Measurements from ENCODE around the gene APOBEC3G.

APOBEC3G gene

DNA sequence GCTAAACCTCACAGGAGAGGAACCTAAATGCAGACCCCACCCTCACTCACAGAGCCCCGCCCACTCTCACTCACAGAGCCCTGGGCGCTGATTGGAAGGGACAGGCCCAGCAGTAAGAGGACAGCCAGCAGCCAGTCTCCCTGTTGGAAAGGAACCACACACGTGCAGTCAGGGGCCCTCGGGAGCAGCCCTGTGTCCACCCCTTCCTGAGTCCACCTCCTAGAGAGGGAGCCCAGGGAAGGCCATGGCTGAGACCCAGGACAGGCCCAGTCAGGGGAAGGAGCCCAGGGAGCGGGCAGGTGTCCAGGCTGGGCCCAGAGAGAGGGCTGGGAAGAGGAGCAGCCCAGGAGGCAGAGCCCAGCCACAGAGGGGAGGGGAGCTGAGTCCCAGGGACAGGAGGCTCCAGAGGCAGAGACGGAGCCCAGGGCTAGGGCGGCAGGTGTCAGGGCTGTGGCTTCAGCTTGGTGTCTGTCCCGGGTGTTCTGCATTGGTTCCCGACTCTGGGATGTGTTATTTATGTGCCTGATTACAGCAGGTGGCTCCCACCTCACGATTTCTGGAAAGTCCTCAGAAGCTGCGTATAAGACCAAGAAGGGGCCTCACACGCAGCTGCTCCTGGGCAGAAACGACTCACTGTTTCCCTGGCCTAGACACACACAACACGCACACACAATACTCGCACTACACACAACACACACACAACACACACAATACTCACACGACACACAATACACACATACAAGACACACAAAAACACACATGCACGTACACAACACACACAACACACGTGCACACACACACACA lies 11.0 kb downstream of the APOBEC3G start:
- Mint-ChIP-seq H3K27ac (ENCODE audit: low read depth) (peak overlapping the region; percentile 99), H3K9me3 (no peaks in the 10 kb centered on the region), H3K4me1 (peaks cover 86% of the 10 kb centered on the region), H3K27me3 (no peaks in the 10 kb centered on the region), H3K4me3 (peak overlapping the region; percentile 46), H3K36me3 (ENCODE audit: insufficient read depth) (peaks cover 52% of the 10 kb centered on the region)
- ATAC-seq (replicated peaks; ENCODE audit: extremely low read depth, poor library complexity, severe bottlenecking) (no peak), DNase-seq (ENCODE audit: low spot score in 2 of 2) (no peak)

DNA sequence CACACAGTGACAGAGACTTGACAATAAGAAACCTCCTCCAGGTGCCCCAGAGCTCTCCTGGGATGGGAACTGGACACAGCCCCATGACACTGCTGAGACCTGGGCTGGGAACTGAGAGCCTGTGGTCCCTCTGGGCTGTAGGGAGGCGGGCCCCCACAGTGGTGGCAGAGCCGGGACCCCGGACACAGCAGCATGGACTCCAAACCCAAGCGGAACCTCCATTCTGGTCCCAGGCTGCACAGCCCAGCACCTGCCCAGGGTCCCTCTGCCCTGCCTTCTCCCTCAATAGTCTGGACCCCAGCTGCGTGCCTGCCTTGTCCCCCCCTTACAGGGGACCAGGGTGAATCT lies 11.6 kb downstream of the APOBEC3G start:
- DNase-seq (ENCODE audit: low spot score in 2 of 2) (no peak), ATAC-seq (replicated peaks; ENCODE audit: extremely low read depth, poor library complexity, severe bottlenecking) (no peak)
- peak overlapping the region; percentile 99 for H3K27ac Mint-ChIP-seq (ENCODE audit: low read depth)
- peaks cover 82% of the 10 kb centered on the region for H3K4me1 Mint-ChIP-seq
- peaks cover 48% of the 10 kb centered on the region for H3K36me3 Mint-ChIP-seq (ENCODE audit: insufficient read depth)
- H3K27me3 Mint-ChIP-seq = no peaks in the 10 kb centered on the region
- H3K9me3 Mint-ChIP-seq = no peaks in the 10 kb centered on the region
- peak overlapping the region; percentile 3 for H3K4me3 Mint-ChIP-seq

DNA sequence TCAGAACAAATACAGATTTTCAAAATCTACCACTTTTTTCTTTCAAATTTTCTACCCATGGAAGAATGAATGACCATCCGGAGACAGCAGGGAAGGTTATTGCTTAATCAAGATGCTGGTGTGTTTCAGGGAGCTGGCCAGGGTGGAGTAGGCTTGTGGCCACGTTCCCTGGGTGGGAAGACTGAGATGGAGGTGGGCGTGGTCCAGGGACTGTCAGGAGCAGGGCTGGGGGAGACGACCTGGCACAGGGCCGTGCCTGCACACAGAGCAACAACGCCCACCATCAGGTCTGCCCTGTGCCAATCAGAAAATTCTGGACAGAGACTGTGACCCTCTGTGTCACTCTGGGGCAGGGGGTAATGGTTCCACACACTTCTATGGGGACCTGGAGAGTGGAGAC lies 12.9 kb downstream of the APOBEC3G start:
- peak overlapping the region; percentile 69 for H3K4me3 Mint-ChIP-seq
- no peak for ATAC-seq (replicated peaks; ENCODE audit: extremely low read depth, poor library complexity, severe bottlenecking)
- H3K9me3 Mint-ChIP-seq = no peaks in the 10 kb centered on the region
- peaks cover 86% of the 10 kb centered on the region for H3K4me1 Mint-ChIP-seq
- no peaks in the 10 kb centered on the region for H3K27me3 Mint-ChIP-seq
- H3K27ac Mint-ChIP-seq (ENCODE audit: low read depth) = peak overlapping the region; percentile 99
- DNase-seq (ENCODE audit: low spot score in 2 of 2) = no peak
- peaks cover 41% of the 10 kb centered on the region for H3K36me3 Mint-ChIP-seq (ENCODE audit: insufficient read depth)

DNA sequence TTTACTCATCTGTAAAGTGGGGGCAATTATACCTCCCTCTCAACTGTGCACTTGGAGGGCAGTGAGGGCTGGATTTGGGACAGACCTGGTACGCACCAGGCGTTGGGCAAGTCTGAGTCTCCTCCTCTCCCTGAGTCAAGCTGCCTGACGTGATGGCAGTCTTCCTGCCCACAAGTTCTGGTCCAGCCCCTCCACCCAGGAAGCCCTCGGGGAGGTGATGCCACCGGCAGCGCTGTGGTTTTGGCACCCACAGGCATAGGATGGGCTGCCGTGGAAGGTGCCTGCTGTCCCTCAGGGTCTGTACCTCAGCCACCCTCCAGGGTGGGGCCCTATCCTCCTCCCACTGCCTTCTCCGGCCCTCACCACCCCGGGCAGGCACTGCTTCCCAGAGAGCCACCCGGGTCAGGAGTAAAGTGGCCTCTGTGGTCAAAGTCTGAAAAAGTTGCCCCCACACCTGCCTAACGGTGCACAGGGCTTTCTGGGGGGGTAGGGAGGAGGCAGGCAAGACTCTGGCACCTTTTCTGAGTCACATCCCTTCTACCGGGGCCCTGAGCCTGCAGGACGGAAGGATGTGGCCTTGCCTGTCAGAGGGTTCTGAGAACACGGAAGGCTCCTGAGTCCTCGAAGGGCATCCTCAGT lies 13.5 kb downstream of the APOBEC3G start:
- Mint-ChIP-seq H3K9me3 (no peaks in the 10 kb centered on the region), H3K36me3 (ENCODE audit: insufficient read depth) (peaks cover 43% of the 10 kb centered on the region), H3K27ac (ENCODE audit: low read depth) (peak overlapping the region; percentile 99), H3K4me3 (peak overlapping the region; percentile 69), H3K4me1 (peaks cover 86% of the 10 kb centered on the region), H3K27me3 (no peaks in the 10 kb centered on the region)
- peak; percentile 76 to 94 for DNase-seq (ENCODE audit: low spot score in 2 of 2)
- peak; percentile 82 for ATAC-seq (replicated peaks; ENCODE audit: extremely low read depth, poor library complexity, severe bottlenecking)

DNA sequence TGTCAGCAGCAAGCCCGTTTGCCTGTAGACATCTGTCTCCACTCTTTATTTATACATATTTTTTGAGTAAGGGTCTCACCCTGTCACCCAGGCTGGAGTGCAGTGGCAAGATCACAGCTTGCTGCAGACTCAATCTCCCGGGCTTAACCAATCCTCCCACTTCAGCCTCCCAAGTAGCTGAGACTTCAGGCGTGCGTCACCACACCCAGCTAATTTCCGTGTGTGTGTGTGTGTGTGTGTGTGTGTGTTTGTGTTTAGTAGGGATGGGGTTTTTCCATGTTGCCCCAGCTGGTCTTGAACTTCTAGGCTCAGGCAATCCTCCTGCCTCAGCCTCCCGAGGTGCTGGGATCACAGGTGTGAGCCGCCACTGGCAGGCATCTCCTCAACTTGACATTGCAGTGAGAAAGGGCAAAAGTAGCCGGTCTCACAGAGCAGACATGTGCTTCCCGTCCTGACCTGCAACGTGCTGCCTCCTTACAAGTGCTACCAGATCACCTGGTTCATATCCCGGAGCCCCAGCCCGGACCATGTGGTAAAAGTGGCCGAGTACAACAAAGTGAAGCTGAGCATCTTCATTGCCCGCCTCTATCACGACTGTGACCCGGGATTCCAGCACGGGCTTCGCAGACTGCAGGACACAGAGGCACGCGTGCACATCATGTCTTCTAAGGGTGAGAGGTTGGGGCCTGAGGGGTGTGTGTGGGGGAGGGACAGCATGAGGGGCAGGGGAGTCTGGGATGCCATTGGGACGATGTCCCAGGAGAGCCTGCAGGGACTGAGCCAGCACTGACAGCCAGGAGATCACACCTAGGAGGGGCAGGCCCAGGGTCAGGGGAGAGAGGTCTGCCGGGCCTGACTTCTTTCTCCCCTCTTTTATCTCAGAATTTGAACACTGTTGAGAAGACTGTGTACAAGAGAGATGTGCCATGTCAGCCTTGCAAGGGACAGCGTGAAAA lies 14.3 kb downstream of the APOBEC3G start:
- peak overlapping the region; percentile 69 for H3K4me3 Mint-ChIP-seq
- DNase-seq (ENCODE audit: low spot score in 2 of 2) (no peak), ATAC-seq (replicated peaks; ENCODE audit: extremely low read depth, poor library complexity, severe bottlenecking) (peak; percentile 2)
- H3K4me1 Mint-ChIP-seq = peaks cover 88% of the 10 kb centered on the region
- H3K27me3 Mint-ChIP-seq = no peaks in the 10 kb centered on the region
- H3K9me3 Mint-ChIP-seq = no peaks in the 10 kb centered on the region
- peaks cover 39% of the 10 kb centered on the region for H3K36me3 Mint-ChIP-seq (ENCODE audit: insufficient read depth)
- H3K27ac Mint-ChIP-seq (ENCODE audit: low read depth) = peak overlapping the region; percentile 99

DNA sequence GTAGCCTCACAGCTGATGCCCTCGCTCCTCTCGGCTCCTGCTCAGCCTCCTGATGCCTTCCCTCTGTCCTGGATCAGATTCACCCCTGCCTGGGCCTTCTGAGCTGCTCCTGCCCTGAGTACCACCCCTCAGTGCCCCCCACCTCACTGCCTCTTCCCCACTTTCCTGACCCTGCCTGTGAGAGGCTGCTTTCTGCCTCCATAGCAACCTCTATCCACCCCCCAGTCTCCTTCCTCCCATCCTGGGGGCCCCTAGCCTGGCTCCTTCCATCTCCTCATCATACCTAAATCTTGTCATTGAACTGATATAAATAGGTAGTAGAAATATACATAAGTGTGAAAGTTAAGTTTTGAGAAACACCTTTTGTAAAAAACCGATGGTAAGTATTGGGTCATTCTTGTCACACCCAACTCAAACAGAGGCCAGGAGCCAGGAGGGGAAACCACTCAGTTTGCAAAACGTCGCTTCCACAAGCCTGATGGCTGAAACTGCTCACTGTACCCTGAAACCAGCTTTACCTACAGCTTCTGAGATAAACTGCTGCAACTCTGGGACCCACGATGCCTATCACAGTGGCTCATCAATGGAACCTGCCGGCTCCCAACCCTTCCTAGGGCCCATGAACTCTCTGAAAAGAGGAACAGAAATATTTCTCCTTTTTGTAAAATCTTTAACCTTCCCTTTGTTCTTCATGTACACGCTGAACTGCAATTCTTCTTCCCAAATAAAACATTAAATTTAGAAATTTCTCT lies 15.2 kb downstream of the APOBEC3G start:
- Mint-ChIP-seq H3K4me3 (peak overlapping the region; percentile 69), H3K27ac (ENCODE audit: low read depth) (peak overlapping the region; percentile 99), H3K4me1 (peaks cover 89% of the 10 kb centered on the region), H3K9me3 (no peaks in the 10 kb centered on the region), H3K36me3 (ENCODE audit: insufficient read depth) (peaks cover 33% of the 10 kb centered on the region), H3K27me3 (no peaks in the 10 kb centered on the region)
- DNase-seq (ENCODE audit: low spot score in 2 of 2) (no peak), ATAC-seq (replicated peaks; ENCODE audit: extremely low read depth, poor library complexity, severe bottlenecking) (no peak)

DNA sequence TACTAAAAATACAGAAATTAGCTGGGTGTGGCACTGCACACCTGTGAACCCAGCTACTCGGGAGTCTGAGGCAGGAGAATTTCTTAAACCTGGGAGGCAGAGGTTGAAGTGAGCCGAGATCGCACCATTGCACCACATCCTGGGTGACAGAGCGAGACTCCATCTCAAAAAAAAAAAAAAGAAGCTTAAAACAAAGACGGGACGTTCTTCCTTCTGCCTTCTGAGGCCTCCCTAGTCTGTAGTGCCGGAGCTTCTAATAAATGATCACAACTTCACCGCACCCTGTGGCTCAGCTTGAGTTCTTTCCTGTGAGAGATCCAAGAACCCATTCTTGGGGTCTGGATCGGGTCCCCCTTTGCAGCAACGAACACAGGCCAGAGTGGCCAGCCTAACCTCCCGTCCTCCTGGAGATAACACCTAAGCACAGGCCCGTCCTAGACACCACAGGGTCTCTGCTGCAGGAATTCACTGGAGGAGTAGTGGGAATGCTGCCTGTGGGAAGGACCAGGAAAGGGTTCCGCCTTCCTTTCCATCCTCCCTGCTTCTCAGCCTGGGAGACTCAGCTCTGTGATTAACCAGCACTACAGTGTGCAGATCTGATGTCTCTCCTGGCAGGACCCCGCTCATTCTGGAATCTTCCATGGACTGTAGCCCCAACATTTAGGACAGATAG lies 17.8 kb downstream of the APOBEC3G start:
- ATAC-seq (replicated peaks; ENCODE audit: extremely low read depth, poor library complexity, severe bottlenecking) (peak; percentile 16), DNase-seq (ENCODE audit: low spot score in 2 of 2) (peak in 1 of 2 donors; percentile 63)
- peaks cover 26% of the 10 kb centered on the region for H3K36me3 Mint-ChIP-seq (ENCODE audit: insufficient read depth)
- H3K9me3 Mint-ChIP-seq = no peaks in the 10 kb centered on the region
- peak overlapping the region; percentile 51 for H3K4me3 Mint-ChIP-seq
- peaks cover 91% of the 10 kb centered on the region for H3K4me1 Mint-ChIP-seq
- H3K27me3 Mint-ChIP-seq = no peaks in the 10 kb centered on the region
- H3K27ac Mint-ChIP-seq (ENCODE audit: low read depth) = peak overlapping the region; percentile 99

DNA sequence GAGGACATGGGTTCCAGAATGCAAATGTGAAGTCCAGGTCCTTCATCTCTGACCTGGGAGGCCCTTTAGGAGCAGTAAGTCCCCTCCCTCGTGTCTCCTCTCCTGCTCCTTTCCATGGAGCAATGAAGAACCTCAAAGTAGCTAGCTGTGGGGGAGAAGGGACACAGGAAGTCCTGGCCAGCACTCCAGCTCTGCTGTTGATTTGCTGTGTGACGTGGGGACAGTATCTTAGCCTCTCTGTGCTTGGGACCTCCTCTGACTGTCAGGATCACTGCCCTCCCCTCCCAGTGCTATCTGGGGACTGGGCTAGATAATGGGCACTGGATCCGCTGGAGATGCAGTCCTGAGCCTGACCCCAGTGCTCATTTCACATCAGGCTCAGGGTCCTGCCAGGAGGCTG lies 18.9 kb downstream of the APOBEC3G start:
- ATAC-seq (replicated peaks; ENCODE audit: extremely low read depth, poor library complexity, severe bottlenecking) (no peak), DNase-seq (ENCODE audit: low spot score in 2 of 2) (no peak)
- peaks cover 91% of the 10 kb centered on the region for H3K4me1 Mint-ChIP-seq
- H3K36me3 Mint-ChIP-seq (ENCODE audit: insufficient read depth) = peaks cover 17% of the 10 kb centered on the region
- no peaks in the 10 kb centered on the region for H3K9me3 Mint-ChIP-seq
- peak overlapping the region; percentile 78 for H3K4me3 Mint-ChIP-seq
- no peaks in the 10 kb centered on the region for H3K27me3 Mint-ChIP-seq
- peak overlapping the region; percentile 99 for H3K27ac Mint-ChIP-seq (ENCODE audit: low read depth)

DNA sequence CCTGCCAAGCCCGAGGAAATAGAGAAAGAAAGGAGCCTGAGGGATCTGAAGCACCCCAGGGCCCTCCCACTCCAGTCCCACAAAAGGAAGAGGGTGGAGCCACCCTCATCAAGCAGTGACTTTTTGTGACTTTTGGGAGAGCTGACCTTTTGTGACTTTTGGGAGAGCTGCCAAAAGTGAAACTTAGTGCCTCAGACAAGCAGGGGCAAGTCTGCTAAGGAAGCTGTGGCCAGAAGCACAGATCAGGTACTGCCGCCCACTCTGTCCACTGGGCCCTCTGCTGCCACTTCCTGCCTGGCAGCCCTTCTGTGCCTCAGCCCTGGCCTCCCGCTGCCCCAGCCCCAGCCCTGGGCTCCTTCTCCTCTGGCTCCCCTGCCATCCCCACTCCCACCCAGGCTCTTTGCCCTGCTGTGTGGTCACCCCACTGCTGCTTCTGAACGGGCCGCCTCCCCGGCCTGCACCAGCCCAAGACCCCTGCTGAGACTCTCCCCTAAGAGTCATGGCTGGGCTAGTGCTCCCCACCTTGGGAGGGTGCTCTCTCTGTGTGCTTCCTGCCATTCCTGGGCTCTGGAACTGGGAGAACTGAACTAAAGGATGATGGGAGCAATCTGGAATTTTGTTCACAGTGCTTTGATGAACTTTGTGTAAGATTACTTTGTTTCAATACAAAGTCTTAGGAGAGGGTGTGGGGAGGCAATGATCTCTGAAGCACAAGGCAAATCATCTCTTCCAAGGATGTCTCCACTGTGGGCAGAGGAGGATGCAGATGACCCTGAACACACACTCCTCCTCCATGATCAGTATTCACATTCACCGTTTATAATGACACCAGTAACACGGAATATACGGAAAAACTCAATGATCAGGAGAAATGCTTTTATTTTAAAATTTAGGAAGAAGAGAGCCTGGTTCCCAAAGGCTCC lies 20.3 kb downstream of the APOBEC3G start, which contains the start of gene APOBEC3H:
APOBEC3H (plus strand) TSS at position 147 of the 923 bp plus-strand sequence. CDS start 3,035 bp downstream, outside the sequence.
- Mint-ChIP-seq H3K27me3 (no peaks in the 10 kb centered on the region), H3K27ac (ENCODE audit: low read depth) (peak within 1 kb of the TSS; percentile 99), H3K4me3 (peak within 1 kb of the TSS; percentile 78), H3K36me3 (ENCODE audit: insufficient read depth) (peaks cover 10% of the 10 kb centered on the region), H3K4me1 (peaks cover 81% of the 10 kb centered on the region), H3K9me3 (no peaks in the 10 kb centered on the region)
- ATAC-seq (replicated peaks; ENCODE audit: extremely low read depth, poor library complexity, severe bottlenecking) (peak; percentile 15), DNase-seq (ENCODE audit: low spot score in 2 of 2) (no peak)

DNA sequence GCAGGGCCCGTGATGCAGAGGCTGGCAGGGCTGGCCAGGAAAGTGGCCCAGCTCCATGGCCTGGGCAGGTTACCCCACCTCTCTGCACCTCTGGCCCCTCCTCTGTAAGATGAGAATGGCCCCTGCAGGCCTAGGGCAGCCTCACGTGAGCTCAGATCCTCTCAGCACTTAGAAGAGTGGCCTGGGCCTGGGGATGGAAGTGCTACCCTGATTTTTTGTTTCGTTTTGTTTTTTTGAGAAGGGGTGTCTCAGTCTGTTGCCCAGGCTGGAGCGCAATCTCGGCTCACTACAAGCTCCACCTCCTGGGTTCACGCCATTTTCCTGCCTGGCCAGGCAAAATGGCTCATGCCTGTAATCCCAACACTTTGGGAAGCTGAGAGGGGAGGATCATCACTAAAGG lies 21.0 kb downstream of the APOBEC3G start:
- ATAC-seq (replicated peaks; ENCODE audit: extremely low read depth, poor library complexity, severe bottlenecking) (no peak), DNase-seq (ENCODE audit: low spot score in 2 of 2) (no peak)
- Mint-ChIP-seq H3K4me3 (peak overlapping the region; percentile 78), H3K4me1 (peaks cover 74% of the 10 kb centered on the region), H3K27ac (ENCODE audit: low read depth) (peak overlapping the region; percentile 99), H3K36me3 (ENCODE audit: insufficient read depth) (peaks cover 6% of the 10 kb centered on the region), H3K27me3 (no peaks in the 10 kb centered on the region), H3K9me3 (no peaks in the 10 kb centered on the region)

DNA sequence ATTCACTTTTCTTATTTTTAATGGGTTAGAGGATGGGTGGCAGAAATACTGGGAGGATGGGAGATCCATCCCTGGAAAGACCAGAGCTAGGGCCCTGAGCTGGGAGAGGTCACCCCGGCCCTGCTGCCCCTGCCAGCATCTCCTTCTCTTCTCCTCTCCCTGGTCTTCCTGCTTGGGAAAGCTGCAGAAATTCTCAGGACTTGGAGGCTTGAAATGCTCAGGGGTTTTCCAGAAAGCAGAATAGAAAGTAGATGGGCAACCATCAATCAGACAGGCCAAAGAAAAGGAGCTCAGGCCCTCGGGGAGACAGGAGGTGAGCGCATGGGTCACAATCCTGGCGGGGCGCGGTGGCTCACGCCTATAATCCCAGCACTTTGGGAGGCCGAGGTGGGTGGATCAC lies 21.5 kb downstream of the APOBEC3G start:
- Mint-ChIP-seq H3K27ac (ENCODE audit: low read depth) (peak overlapping the region; percentile 99), H3K4me1 (peaks cover 71% of the 10 kb centered on the region), H3K4me3 (peak overlapping the region; percentile 78), H3K9me3 (no peaks in the 10 kb centered on the region), H3K36me3 (ENCODE audit: insufficient read depth) (peaks cover 6% of the 10 kb centered on the region), H3K27me3 (no peaks in the 10 kb centered on the region)
- no peak for DNase-seq (ENCODE audit: low spot score in 2 of 2)
- ATAC-seq (replicated peaks; ENCODE audit: extremely low read depth, poor library complexity, severe bottlenecking) = no peak
